Spleen (tissue), 7 donors: ENCODE measurements around the gene TUBGCP2.

Experiments used
- CTCF ChIP-seq, 11 experiments: fragments of 200-600 bp in 7 of 11; fragments of 450-650 bp in 4 of 11; sonication (generic) in 4 of 11; IDR thresholded peaks in 8 of 11; conservative IDR thresholded peaks in 3 of 11; 1 replicate in 7 of 11; 2 replicates in 4 of 11; pipeline versions ENCODE4 v1.4.0 to v1.8.0; 2016 to 2021; ENCODE audit warnings: antibody characterized with exemption in 11 of 11, inconsistent platforms in 4 of 11, mild to moderate bottlenecking in 1 of 11
- POLR2A ChIP-seq, 3 donors: fragments of 450-650 bp; IDR thresholded peaks; one replicate each; pipeline ENCODE4 v1.5.1; 2017; ENCODE audit warnings: antibody characterized with exemption in 3 of 3, mild to moderate bottlenecking in 1 of 3
- POLR2AphosphoS5 ChIP-seq, 3 donors: sonication (generic); formaldehyde crosslinking; IDR thresholded peaks; one replicate each; pipeline ENCODE4 v1.5.1; 2017; ENCODE audit warnings: antibody characterized with exemption in 3 of 3
- donor health status: DM: no; HTN: no; CAD: no; lungs with moderate emphysema.
- donor health status: DM: no; HTN: no; CAD: no.
- donor health status: DM: no; HTN: no; CAD: no.

- TF ChIP-seq CTCF (IDR thresholded peaks at IDR 0.05 in 8 of 11, conservative IDR thresholded peaks at IDR 0.05 in 3 of 11) (no peak), POLR2A (IDR thresholded peaks at IDR 0.05) (no peak), POLR2AphosphoS5 (IDR thresholded peaks at IDR 0.05) (peak in 1 of 3 donors; percentile 22)
Measured at GRCh38 chr10:133273534-133274143, 35.0 kb downstream of the TUBGCP2 start.
